ENCODE data around the gene TRPC1. TPM values are rescaled to one million over a fixed set of nuclear protein-coding genes. Genes with fewer than 3 reads are reported as not detected.

Gene TRPC1
- total RNA-seq, 3 donors from 2014 or later (not counting 1 experiment from before 2014, with no cell fraction given), result 0.21 to 1.4 (median 0.43) TPM

GRCh38 chr3:142819179-142819578 lies 95.3 kb downstream of the TRPC1 start:
- peaks cover 14 to 33% of the 10 kb centered on the region in 2 donors for H3K27me3 Mint-ChIP-seq (ENCODE audit: low read depth in 2 of 2)
- no peak overlapping the region for H3K27ac Mint-ChIP-seq
- H3K4me3 ChIP-seq (ENCODE audit: low read length), result no peak overlapping the region
- no peaks in the 10 kb centered on the region for H3K27me3 ChIP-seq (ENCODE audit: control insufficient read depth, insufficient read depth, low read length)
- intact Hi-C loops (cut with micrococcal nuclease), result no loop called here
- H3K4me1 ChIP-seq (ENCODE audit: control insufficient read depth, insufficient read depth, low read length), result no peaks in the 10 kb centered on the region
- no peak overlapping the region for H3K27ac ChIP-seq (ENCODE audit: low read length)
- no peak for TF ChIP-seq CTCF (IDR thresholded peaks at IDR 0.05)
- ATAC-seq (no peak), DNase-seq (no peak)
- H3K36me3 Mint-ChIP-seq, result no peaks in the 10 kb centered on the region
- H3K36me3 ChIP-seq (ENCODE audit: control insufficient read depth, insufficient read depth, low read length), result no peaks in the 10 kb centered on the region
- H3K4me3 Mint-ChIP-seq, result no peak overlapping the region
- H3K4me1 Mint-ChIP-seq, result no peaks in the 10 kb centered on the region
- H3K9me3 Mint-ChIP-seq, result no peaks in the 10 kb centered on the region
- no peaks in the 10 kb centered on the region for H3K9me3 ChIP-seq (ENCODE audit: control insufficient read depth, insufficient read depth, low read length)

GRCh38 chr3:142828703-142829305 lies 105.0 kb downstream of the TRPC1 start:
- ATAC-seq (peak; percentile 79 to 85 (median 83)), DNase-seq (peak in 1 of 2 donors; percentile 68)
- Histone ChIP-seq H3K36me3 (ENCODE audit: control insufficient read depth, insufficient read depth, low read length) (no peaks in the 10 kb centered on the region), H3K4me3 (ENCODE audit: low read length) (no peak overlapping the region), H3K27me3 (ENCODE audit: control insufficient read depth, insufficient read depth, low read length) (no peaks in the 10 kb centered on the region), H3K9me3 (ENCODE audit: control insufficient read depth, insufficient read depth, low read length) (no peaks in the 10 kb centered on the region), H3K27ac (ENCODE audit: low read length) (no peak overlapping the region), H3K4me1 (ENCODE audit: control insufficient read depth, insufficient read depth, low read length) (no peaks in the 10 kb centered on the region)
- H3K4me3 Mint-ChIP-seq, result no peak overlapping the region
- peaks cover 17 to 38% of the 10 kb centered on the region in 2 donors for H3K27me3 Mint-ChIP-seq (ENCODE audit: low read depth in 2 of 2)
- no peaks in the 10 kb centered on the region for H3K36me3 Mint-ChIP-seq
- H3K27ac Mint-ChIP-seq, result no peak overlapping the region
- WGBS (ENCODE audit: insufficient coverage), result 22% methylated on average over 6 of the region's 9 CpGs
- H3K9me3 Mint-ChIP-seq, result no peaks in the 10 kb centered on the region
- H3K4me1 Mint-ChIP-seq, result no peaks in the 10 kb centered on the region
- intact Hi-C loops (cut with micrococcal nuclease), result no loop called here
- peak; percentile 50 for TF ChIP-seq CTCF (IDR thresholded peaks at IDR 0.05)

GRCh38 chr3:142837526-142837925 lies 113.7 kb downstream of the TRPC1 start:
- Histone ChIP-seq H3K4me1 (ENCODE audit: control insufficient read depth, insufficient read depth, low read length) (no peaks in the 10 kb centered on the region), H3K27me3 (ENCODE audit: control insufficient read depth, insufficient read depth, low read length) (peaks cover 7% of the 10 kb centered on the region), H3K9me3 (ENCODE audit: control insufficient read depth, insufficient read depth, low read length) (no peaks in the 10 kb centered on the region), H3K4me3 (ENCODE audit: low read length) (no peak overlapping the region), H3K27ac (ENCODE audit: low read length) (no peak overlapping the region), H3K36me3 (ENCODE audit: control insufficient read depth, insufficient read depth, low read length) (no peaks in the 10 kb centered on the region)
- Mint-ChIP-seq H3K4me1 (no peaks in the 10 kb centered on the region), H3K4me3 (no peak overlapping the region), H3K27ac (no peak overlapping the region), H3K36me3 (no peaks in the 10 kb centered on the region), H3K9me3 (no peaks in the 10 kb centered on the region), H3K27me3 (ENCODE audit: low read depth in 2 of 2) (peaks cover 12 to 52% of the 10 kb centered on the region in 2 donors)
- TF ChIP-seq CTCF (IDR thresholded peaks at IDR 0.05), result no peak
- WGBS (ENCODE audit: insufficient coverage), result no CpG with 5 or more reads among the region's 1 CpG
- intact Hi-C loops (cut with micrococcal nuclease), result no loop called here
- DNase-seq, result no peak
- no peak for ATAC-seq

GRCh38 chr3:142839831-142840230 lies 116.0 kb downstream of the TRPC1 start:
- Histone ChIP-seq H3K9me3 (ENCODE audit: control insufficient read depth, insufficient read depth, low read length) (no peaks in the 10 kb centered on the region), H3K27ac (ENCODE audit: low read length) (no peak overlapping the region), H3K36me3 (ENCODE audit: control insufficient read depth, insufficient read depth, low read length) (no peaks in the 10 kb centered on the region), H3K27me3 (ENCODE audit: control insufficient read depth, insufficient read depth, low read length) (peaks cover 5% of the 10 kb centered on the region), H3K4me3 (ENCODE audit: low read length) (no peak overlapping the region), H3K4me1 (ENCODE audit: control insufficient read depth, insufficient read depth, low read length) (no peaks in the 10 kb centered on the region)
- H3K4me1 Mint-ChIP-seq, result no peaks in the 10 kb centered on the region
- H3K4me3 Mint-ChIP-seq, result no peak overlapping the region
- ATAC-seq (no peak), DNase-seq (no peak)
- no peaks in the 10 kb centered on the region for H3K9me3 Mint-ChIP-seq
- no peak for TF ChIP-seq CTCF (IDR thresholded peaks at IDR 0.05)
- intact Hi-C loops (cut with micrococcal nuclease), result no loop called here
- H3K27ac Mint-ChIP-seq, result no peak overlapping the region
- 87% methylated on average over 2 of the region's 2 CpGs for WGBS (ENCODE audit: insufficient coverage)
- H3K27me3 Mint-ChIP-seq (ENCODE audit: low read depth in 2 of 2), result peaks cover 10 to 35% of the 10 kb centered on the region in 2 donors
- H3K36me3 Mint-ChIP-seq, result no peaks in the 10 kb centered on the region
